Karpas-422 (cell line): ENCODE results near the gene DDN. TPM values are rescaled to one million over a fixed set of nuclear protein-coding genes. Genes with fewer than 3 reads are reported as not detected.

Experiments
- DNase-seq: peaks from one replicate; pipeline ENCODE4 v3.0.0-alpha.2; 2015
- H2AFZ ChIP-seq: fragments of 200-600 bp; sonication (generic); 2 replicates; pipeline ENCODE4 v1.6.1; 2014; ENCODE audit warnings: antibody characterized with exemption, low read length, mixed read lengths
- H3K27ac ChIP-seq: fragments of 200-600 bp; sonication (generic); 2 replicates; pipeline ENCODE4 v1.5.1; 2014; ENCODE audit warnings: mild to moderate bottlenecking, low read length, moderate library complexity
- H3K27me3 ChIP-seq: fragments of 200-600 bp; sonication (generic); 2 replicates; pipeline ENCODE4 v1.6.1; 2014; ENCODE audit warnings: low read length, mixed read lengths
- H3K36me3 ChIP-seq: fragments of 200-600 bp; sonication (generic); 2 replicates; pipeline ENCODE4 v1.6.1; 2014; ENCODE audit warnings: low read length, mixed read lengths; ENCODE audit not compliant: insufficient read depth
- H3K4me1 ChIP-seq: fragments of 200-600 bp; sonication (generic); 2 replicates; pipeline ENCODE4 v1.6.1; 2014; ENCODE audit warnings: mild to moderate bottlenecking, low read length, mixed read lengths
- H3K4me2 ChIP-seq: fragments of 200-600 bp; sonication (generic); 2 replicates; pipeline ENCODE4 v1.6.1; 2014; ENCODE audit warnings: low read length, low read depth, mild to moderate bottlenecking; ENCODE audit not compliant: poor library complexity, severe bottlenecking
- H3K4me3 ChIP-seq: fragments of 200-600 bp; sonication (generic); 2 replicates; pipeline ENCODE4 v1.5.1; 2014; ENCODE audit warnings: mild to moderate bottlenecking, antibody characterized with exemption, low read length, mixed read lengths
- H3K79me2 ChIP-seq: fragments of 200-600 bp; sonication (generic); 2 replicates; pipeline ENCODE4 v1.6.1; 2014; ENCODE audit warnings: mild to moderate bottlenecking, low read length, mixed read lengths
- H3K9ac ChIP-seq: fragments of 200-600 bp; sonication (generic); 2 replicates; pipeline ENCODE4 v1.6.0; 2014; ENCODE audit warnings: low read length
- H3K9me2 ChIP-seq: fragments of 200-600 bp; sonication (generic), shearing (Covaris generic); replicated peaks from 2 replicates; pipeline ENCODE4 v1.6.0; 2014; ENCODE audit warnings: mild to moderate bottlenecking, low read length, moderate library complexity; ENCODE audit not compliant: insufficient read depth
- H3K9me3 ChIP-seq: fragments of 300-700, 200-600 bp; sonication (generic); 2 replicates; pipeline ENCODE4 v1.6.1; 2014; ENCODE audit warnings: low read length, mixed read lengths
- H4K20me1 ChIP-seq: fragments of 200-600 bp; sonication (generic); 2 replicates; pipeline ENCODE4 v1.6.1; 2014; ENCODE audit warnings: mild to moderate bottlenecking, antibody characterized with exemption, low read length, low read depth; ENCODE audit not compliant: insufficient read depth
- total RNA-seq: library from RNA; depleted of rRNA; stranded (reverse); fragments of >200 nt; shearing (Covaris generic); gene quantifications from 2 replicates; pipeline ENCODE4 v1.2.3, GENCODE V29; 2014; ENCODE audit warnings: low replicate concordance

The DDN gene
- total RNA-seq, 1 experiment from 2014 or later: 9.6 TPM

GRCh38 chr12:48997719-48998496, 1.3 kb downstream of the DDN start:
- Histone ChIP-seq H3K9ac (peak overlapping the region; percentile 77), H2AFZ (peak overlapping the region; percentile 48; the same call in 1 of the 2 replicates), H3K27ac (no peak overlapping the region), H3K9me3 (no peaks in the 10 kb centered on the region), H3K36me3 (peaks cover 9% of the 10 kb centered on the region), H3K4me3 (peak overlapping the region; percentile 67), H3K79me2 (no peaks in the 10 kb centered on the region), H3K9me2 (no peaks in the 10 kb centered on the region), H3K27me3 (no peaks in the 10 kb centered on the region), H3K4me2 (peak overlapping the region; percentile 93), H3K4me1 (peaks cover 45% of the 10 kb centered on the region), H4K20me1 (no peaks in the 10 kb centered on the region)
- DNase-seq: peak; percentile 77

DNA sequence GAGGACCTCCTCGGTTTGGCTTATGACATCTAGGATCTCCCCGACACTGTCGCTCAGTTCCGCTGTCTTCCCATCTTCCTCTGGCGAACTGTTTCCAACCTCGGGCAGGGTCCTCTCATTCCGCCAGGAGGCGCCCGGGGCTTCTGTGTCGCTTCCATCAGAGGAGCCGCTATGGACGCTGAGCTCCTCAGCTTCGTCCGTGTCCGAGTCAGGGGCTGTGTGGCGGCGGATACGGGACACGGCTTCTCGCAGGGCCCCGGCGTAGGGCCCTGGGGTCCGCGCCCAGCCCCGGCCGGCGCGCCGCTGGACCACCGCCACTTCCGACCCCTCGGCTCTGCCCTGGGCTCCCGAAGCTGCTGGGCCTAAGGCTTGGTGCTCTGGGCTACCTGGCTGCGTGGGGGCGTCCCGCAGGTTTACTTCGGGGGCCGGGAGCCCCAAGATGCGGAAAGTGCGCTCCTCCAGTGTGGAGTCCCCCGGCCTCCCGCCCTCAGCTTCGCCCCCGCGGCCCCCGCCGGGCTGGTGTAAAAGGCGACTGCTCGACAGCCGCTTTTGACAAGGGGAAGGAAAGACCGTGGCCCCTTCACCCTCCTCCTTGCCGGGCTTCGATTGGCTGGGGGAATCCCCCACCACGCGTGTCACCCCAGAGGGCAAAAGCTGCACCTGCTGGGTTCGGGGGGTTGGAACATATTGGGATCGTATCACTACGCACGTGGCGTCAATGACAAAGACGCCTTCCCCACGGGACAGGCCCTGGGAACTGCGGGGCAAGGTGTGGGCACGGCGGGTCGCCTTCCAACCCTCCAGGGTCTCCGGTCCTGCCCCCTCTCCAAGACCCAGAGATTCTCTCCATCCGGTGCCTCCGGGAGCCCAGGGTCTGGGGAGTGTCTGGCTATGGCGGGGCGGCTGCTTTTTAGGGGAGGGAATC, 2.1 kb downstream of the DDN start:
- no peak overlapping the region for H3K27ac ChIP-seq
- H3K36me3 ChIP-seq: peaks cover 2% of the 10 kb centered on the region
- peak overlapping the region; percentile 65; the same call in 1 of the 2 replicates for H2AFZ ChIP-seq
- H4K20me1 ChIP-seq: no peaks in the 10 kb centered on the region
- peak overlapping the region; percentile 77 for H3K9ac ChIP-seq
- H3K4me3 ChIP-seq: peak overlapping the region; percentile 67
- peak; percentile 90 for DNase-seq
- peaks cover 45% of the 10 kb centered on the region for H3K4me1 ChIP-seq
- H3K9me3 ChIP-seq: no peaks in the 10 kb centered on the region
- H3K27me3 ChIP-seq: no peaks in the 10 kb centered on the region
- peak overlapping the region; percentile 93 for H3K4me2 ChIP-seq
- no peaks in the 10 kb centered on the region for H3K9me2 ChIP-seq
- H3K79me2 ChIP-seq: no peaks in the 10 kb centered on the region

DNA sequence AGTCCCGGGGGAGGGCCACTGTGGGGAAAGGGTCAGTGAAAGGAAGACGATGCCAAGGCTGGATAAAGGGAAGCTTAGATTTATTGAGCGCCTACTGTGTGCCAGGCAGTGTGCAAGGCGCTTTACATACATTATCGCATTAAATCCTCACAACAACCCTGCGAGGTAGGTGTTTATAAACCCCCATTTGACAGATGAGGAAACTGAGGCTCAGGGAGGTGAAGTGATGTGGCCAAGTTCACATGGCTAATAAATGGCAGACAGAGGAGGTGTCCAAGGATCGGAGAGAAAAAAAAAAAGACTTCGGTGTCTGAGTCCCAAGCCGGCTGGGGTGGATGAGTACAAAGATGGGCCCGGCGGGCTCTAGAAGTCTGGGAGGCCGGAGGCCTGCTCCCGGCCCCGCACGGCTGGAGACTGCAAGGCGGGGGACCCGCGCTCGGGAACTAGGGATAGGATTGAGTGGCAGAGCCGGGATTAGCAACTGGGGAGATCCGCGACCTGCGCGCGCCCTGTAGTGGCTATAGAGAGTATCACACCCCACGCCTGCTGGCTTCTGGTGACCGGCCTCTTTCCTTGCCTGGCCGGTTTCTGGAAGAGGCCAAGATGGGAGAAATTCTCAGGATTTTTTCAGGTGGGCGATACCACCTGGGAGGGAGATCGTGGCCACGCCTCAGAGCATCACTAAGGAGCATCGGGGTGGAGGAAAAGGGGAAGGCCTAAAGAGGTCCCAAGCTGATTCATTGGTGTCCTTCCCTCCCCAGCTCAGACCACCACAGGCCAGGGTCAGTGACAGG, 3.9 kb downstream of the DDN start:
- H3K9me3 ChIP-seq: no peaks in the 10 kb centered on the region
- H3K36me3 ChIP-seq: no peaks in the 10 kb centered on the region; the same call in 1 of the 2 replicates
- H3K4me1 ChIP-seq: peaks cover 33% of the 10 kb centered on the region
- peak; percentile 79 for DNase-seq
- H3K27me3 ChIP-seq: no peaks in the 10 kb centered on the region
- no peak overlapping the region for H3K9ac ChIP-seq
- no peak overlapping the region for H3K27ac ChIP-seq
- H4K20me1 ChIP-seq: no peaks in the 10 kb centered on the region
- H3K9me2 ChIP-seq: no peaks in the 10 kb centered on the region
- no peak overlapping the region for H3K4me3 ChIP-seq
- H3K4me2 ChIP-seq: no peak overlapping the region
- H3K79me2 ChIP-seq: no peaks in the 10 kb centered on the region
- H2AFZ ChIP-seq: no peak overlapping the region

GRCh38 chr12:48994224-48995085, 4.7 kb downstream of the DDN start:
- H3K27me3 ChIP-seq: no peaks in the 10 kb centered on the region
- no peaks in the 10 kb centered on the region for H4K20me1 ChIP-seq
- no peaks in the 10 kb centered on the region for H3K79me2 ChIP-seq
- no peak overlapping the region for H3K27ac ChIP-seq
- DNase-seq: no peak
- H3K9me3 ChIP-seq: no peaks in the 10 kb centered on the region
- no peak overlapping the region for H3K4me3 ChIP-seq
- H3K4me1 ChIP-seq: peaks cover 25% of the 10 kb centered on the region
- H2AFZ ChIP-seq: no peak overlapping the region
- H3K36me3 ChIP-seq: no peaks in the 10 kb centered on the region
- H3K9me2 ChIP-seq: no peaks in the 10 kb centered on the region
- H3K9ac ChIP-seq: no peak overlapping the region
- no peak overlapping the region for H3K4me2 ChIP-seq

GRCh38 chr12:48993787-48994186, 5.4 kb downstream of the DDN start:
- no peak overlapping the region for H3K4me3 ChIP-seq
- no peaks in the 10 kb centered on the region for H3K27me3 ChIP-seq
- H3K9me2 ChIP-seq: no peaks in the 10 kb centered on the region
- H3K79me2 ChIP-seq: no peaks in the 10 kb centered on the region
- no peak overlapping the region for H3K27ac ChIP-seq
- no peak overlapping the region for H3K4me2 ChIP-seq
- H3K9ac ChIP-seq: no peak overlapping the region
- no peaks in the 10 kb centered on the region for H3K9me3 ChIP-seq
- H3K4me1 ChIP-seq: peaks cover 20% of the 10 kb centered on the region
- H3K36me3 ChIP-seq: no peaks in the 10 kb centered on the region
- no peak for DNase-seq
- no peaks in the 10 kb centered on the region for H4K20me1 ChIP-seq
- no peak overlapping the region for H2AFZ ChIP-seq

DNA sequence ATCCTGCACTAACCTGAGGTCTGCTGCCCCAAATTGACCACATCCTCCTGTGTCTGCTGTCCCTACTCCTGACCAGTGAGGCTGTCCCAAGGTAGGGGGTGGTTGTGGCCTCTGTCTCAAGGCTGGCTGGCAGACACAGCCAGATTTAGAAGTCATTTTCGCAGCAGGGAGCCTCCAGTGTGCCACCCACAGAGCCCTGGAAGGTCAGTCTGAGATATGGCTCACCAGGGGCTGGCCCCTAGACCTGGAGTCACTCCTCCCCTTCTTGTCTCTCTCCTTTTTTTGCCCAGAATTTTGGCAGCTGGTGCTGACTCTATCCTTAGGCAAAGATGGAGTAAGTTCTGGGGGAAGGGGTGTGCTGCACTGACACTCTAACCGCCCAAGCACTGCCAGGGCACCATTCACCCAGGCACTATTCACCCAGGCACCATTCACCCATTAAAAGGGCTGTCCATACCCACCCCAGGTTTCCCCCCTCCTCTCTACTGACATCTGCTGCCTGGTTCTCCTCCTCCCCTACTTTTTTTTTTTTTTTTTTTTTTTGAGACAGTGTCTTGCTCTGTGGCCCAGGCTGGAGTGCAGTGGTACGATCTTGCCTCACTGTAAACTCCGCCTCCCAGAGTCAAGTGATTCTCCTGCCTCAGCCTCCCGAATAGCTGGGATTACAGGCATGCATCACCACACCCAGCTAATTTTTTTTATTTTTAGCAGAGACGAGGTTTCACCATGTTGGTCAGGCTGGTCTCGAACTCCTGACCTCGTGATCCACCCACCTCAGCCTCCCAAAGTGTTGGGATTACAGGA, 7.7 kb downstream of the DDN start:
- H3K9me2 ChIP-seq: no peaks in the 10 kb centered on the region
- no peaks in the 10 kb centered on the region for H3K36me3 ChIP-seq
- no peaks in the 10 kb centered on the region for H4K20me1 ChIP-seq
- no peak overlapping the region for H3K9ac ChIP-seq
- DNase-seq: no peak
- no peaks in the 10 kb centered on the region for H3K79me2 ChIP-seq
- no peak overlapping the region for H3K4me2 ChIP-seq
- H3K27ac ChIP-seq: no peak overlapping the region
- no peaks in the 10 kb centered on the region for H3K4me1 ChIP-seq
- H3K4me3 ChIP-seq: no peak overlapping the region
- no peak overlapping the region for H2AFZ ChIP-seq
- H3K9me3 ChIP-seq: no peaks in the 10 kb centered on the region
- no peaks in the 10 kb centered on the region for H3K27me3 ChIP-seq

DNA sequence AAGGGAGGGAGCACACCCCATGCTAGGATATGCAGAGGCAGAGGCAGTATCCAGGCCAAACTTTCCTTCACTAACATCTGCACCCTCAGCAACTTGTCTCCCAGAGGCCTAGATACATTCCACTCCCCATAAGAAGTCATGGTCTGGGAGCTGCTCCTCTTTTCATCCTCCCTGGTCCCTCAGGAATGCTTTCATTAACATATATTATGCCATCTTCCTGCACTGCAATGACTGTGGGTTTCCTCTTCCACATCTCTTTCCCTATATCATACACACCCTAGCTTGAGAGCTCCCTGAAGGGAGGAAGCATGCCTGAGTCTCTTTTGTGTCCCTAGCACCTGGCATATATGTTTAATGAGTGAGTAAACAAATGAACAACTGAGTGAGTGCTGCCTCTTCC, 8.6 kb downstream of the DDN start:
- no peaks in the 10 kb centered on the region for H3K9me2 ChIP-seq
- no peaks in the 10 kb centered on the region for H3K27me3 ChIP-seq
- no peaks in the 10 kb centered on the region for H4K20me1 ChIP-seq
- H2AFZ ChIP-seq: no peak overlapping the region
- H3K36me3 ChIP-seq: no peaks in the 10 kb centered on the region
- H3K4me2 ChIP-seq: no peak overlapping the region
- H3K79me2 ChIP-seq: no peaks in the 10 kb centered on the region
- H3K4me1 ChIP-seq: peaks cover 5% of the 10 kb centered on the region
- H3K9me3 ChIP-seq: no peaks in the 10 kb centered on the region
- no peak overlapping the region for H3K4me3 ChIP-seq
- DNase-seq: no peak
- H3K9ac ChIP-seq: no peak overlapping the region
- no peak overlapping the region for H3K27ac ChIP-seq
